Loucy (cell line): ENCODE measurements around the gene HSD11B1L.

Source experiments
- H2AFZ ChIP-seq: fragments of 200-600 bp; sonication (generic); 2 replicates; pipeline ENCODE4 v1.6.0; 2016; ENCODE audit warnings: antibody characterized with exemption, mild to moderate bottlenecking, low read length, moderate library complexity
- H3F3A ChIP-seq: fragments of 200-600 bp; 2 replicates; pipeline ENCODE4 v1.6.0; 2016; ENCODE audit warnings: antibody characterized with exemption, low read depth, mild to moderate bottlenecking
- H3K27me3 ChIP-seq: fragments of 200-600 bp; sonication (generic); 2 replicates; pipeline ENCODE4 v1.6.1; 2014; ENCODE audit warnings: low read length, mild to moderate bottlenecking; ENCODE audit not compliant: insufficient read depth, poor library complexity, severe bottlenecking
- H3K36me3 ChIP-seq: fragments of 200-600 bp; sonication (generic); 2 replicates; pipeline ENCODE4 v1.6.1; 2016; ENCODE audit warnings: low read length; ENCODE audit not compliant: insufficient read depth
- H3K4me1 ChIP-seq: fragments of 200-600 bp; sonication (generic); 2 replicates; pipeline ENCODE4 v1.5.1; 2014; ENCODE audit warnings: low read length, mild to moderate bottlenecking; ENCODE audit not compliant: insufficient read depth, poor library complexity, severe bottlenecking
- H3K4me2 ChIP-seq: fragments of 200-600 bp; sonication (generic); 2 replicates; pipeline ENCODE4 v1.6.0; 2014; ENCODE audit warnings: antibody characterized with exemption, low read length, low read depth, mild to moderate bottlenecking; ENCODE audit not compliant: poor library complexity, severe bottlenecking
- H3K4me3 ChIP-seq: fragments of 200-600 bp; sonication (generic); 2 replicates; pipeline ENCODE4 v1.5.1; 2014; ENCODE audit warnings: low read length, mild to moderate bottlenecking, mixed read lengths; ENCODE audit not compliant: poor library complexity, severe bottlenecking
- H3K79me2 ChIP-seq: fragments of 200-600 bp; sonication (generic); 2 replicates; pipeline ENCODE4 v1.6.1; 2014; ENCODE audit warnings: low read length; ENCODE audit not compliant: insufficient read depth
- H3K9ac ChIP-seq: fragments of 200-600 bp; sonication (generic); 2 replicates; pipeline ENCODE4 v1.6.0; 2014; ENCODE audit warnings: mild to moderate bottlenecking, low read depth, low read length, moderate library complexity; ENCODE audit not compliant: poor library complexity, severe bottlenecking
- H3K9me2 ChIP-seq: fragments of 200-600 bp; sonication (generic); replicated peaks from 2 replicates; pipeline ENCODE4 v1.6.1; 2016; ENCODE audit warnings: low read depth, low read length, mixed read lengths
- H3K9me3 ChIP-seq: fragments of 200-600 bp; sonication (generic); 2 replicates; pipeline ENCODE4 v1.6.1; 2014; ENCODE audit warnings: mild to moderate bottlenecking, antibody characterized with exemption, low read length, low read depth; ENCODE audit not compliant: insufficient read depth
- H4K20me1 ChIP-seq: fragments of 200-600 bp; sonication (generic); 2 replicates; pipeline ENCODE4 v1.6.0; 2014; ENCODE audit warnings: antibody characterized with exemption, low read length, mild to moderate bottlenecking; ENCODE audit not compliant: insufficient read depth, poor library complexity, severe bottlenecking
- CTCF ChIP-seq: fragments of 200-600 bp; sonication (generic); conservative IDR thresholded peaks from 2 replicates; pipeline ENCODE4 v1.5.1; 2014; ENCODE audit warnings: mild to moderate bottlenecking, antibody characterized with exemption, low read length
- EZH2phosphoT487 ChIP-seq: fragments of 200-600 bp; IDR thresholded peaks from 2 replicates; pipeline ENCODE4 v1.6.1; 2018; ENCODE audit warnings: antibody characterized with exemption, mild to moderate bottlenecking, moderate library complexity, borderline replicate concordance

HSD11B1L gene

DNA sequence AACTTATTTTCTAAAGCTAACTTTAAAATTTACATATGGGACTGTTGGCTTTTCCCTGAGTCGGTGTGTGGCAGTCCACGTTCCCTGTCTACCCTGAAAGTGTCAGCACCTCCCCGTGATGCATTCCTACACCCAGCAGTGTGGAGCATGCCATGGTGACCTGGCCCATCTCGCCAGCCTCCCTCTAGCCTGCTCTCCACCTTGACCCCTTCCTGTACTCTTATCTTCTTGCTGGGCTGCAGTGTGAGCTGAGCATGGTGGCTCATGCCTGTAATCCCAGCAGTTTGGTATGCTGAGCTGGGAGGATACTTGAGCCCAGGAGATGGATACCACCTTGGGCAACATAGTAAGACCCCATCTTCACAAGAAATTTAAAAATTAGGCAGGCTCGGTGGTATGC is 25.9 kb upstream of the HSD11B1L start:
- H3K79me2 ChIP-seq = no peaks in the 10 kb centered on the region

DNA sequence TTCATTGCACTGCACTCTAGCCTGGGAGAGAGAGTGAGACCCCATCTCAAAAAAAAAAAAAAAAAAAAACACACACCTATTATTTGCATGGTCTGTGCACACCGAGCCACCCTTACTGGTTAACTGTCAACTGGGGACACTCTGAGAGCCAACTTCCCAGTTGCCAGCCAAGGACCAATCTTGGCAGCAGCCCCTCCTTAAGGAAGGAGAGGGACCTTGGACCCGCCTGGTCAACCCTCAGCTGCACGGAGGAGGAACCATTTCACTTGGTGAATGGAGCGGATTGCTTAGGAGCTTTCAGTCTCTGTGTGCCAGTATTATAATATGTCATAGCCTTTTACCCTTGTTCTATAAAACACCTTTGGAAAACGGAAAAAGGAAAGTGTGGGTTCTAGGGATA is 25.4 kb upstream of the HSD11B1L start:
- no peaks in the 10 kb centered on the region for H3K9me2 ChIP-seq
- H3K27me3 ChIP-seq = no peaks in the 10 kb centered on the region
- no peaks in the 10 kb centered on the region for H3K4me1 ChIP-seq
- H3K36me3 ChIP-seq = peaks cover 89% of the 10 kb centered on the region
- no peaks in the 10 kb centered on the region for H3F3A ChIP-seq
- TF ChIP-seq CTCF = no peak
- TF ChIP-seq EZH2phosphoT487 = no peak
- H3K9ac ChIP-seq = no peak overlapping the region
- H3K79me2 ChIP-seq = no peaks in the 10 kb centered on the region
- H4K20me1 ChIP-seq = no peaks in the 10 kb centered on the region
- no peak overlapping the region for H3K4me2 ChIP-seq
- no peaks in the 10 kb centered on the region for H3K9me3 ChIP-seq
- no peak overlapping the region for H2AFZ ChIP-seq
- H3K4me3 ChIP-seq = no peak overlapping the region

More for the DNA sequence above, 25.9 kb upstream of the HSD11B1L start:
- Histone ChIP-seq H3K4me3 (no peak overlapping the region), H4K20me1 (no peaks in the 10 kb centered on the region), H3K36me3 (peaks cover 89% of the 10 kb centered on the region), H3K9ac (no peak overlapping the region), H3K9me2 (no peaks in the 10 kb centered on the region), H3F3A (no peaks in the 10 kb centered on the region), H3K27me3 (no peaks in the 10 kb centered on the region), H3K9me3 (no peaks in the 10 kb centered on the region), H3K4me2 (no peak overlapping the region), H2AFZ (no peak overlapping the region), H3K4me1 (no peaks in the 10 kb centered on the region)
- TF ChIP-seq EZH2phosphoT487 (no peak), CTCF (no peak)

- Histone ChIP-seq H3K4me3 (no peak overlapping the region), H3K27me3 (no peaks in the 10 kb centered on the region), H3K9ac (no peak overlapping the region), H3K79me2 (no peaks in the 10 kb centered on the region), H3F3A (no peaks in the 10 kb centered on the region), H4K20me1 (no peaks in the 10 kb centered on the region), H3K36me3 (peaks cover 88% of the 10 kb centered on the region), H3K9me2 (no peaks in the 10 kb centered on the region), H3K9me3 (no peaks in the 10 kb centered on the region), H3K4me1 (no peaks in the 10 kb centered on the region), H2AFZ (no peak overlapping the region), H3K4me2 (no peak overlapping the region)
- TF ChIP-seq CTCF = no peak
- TF ChIP-seq EZH2phosphoT487 = no peak
Measured at GRCh38 chr19:5661483-5661882, 19.3 kb upstream of the HSD11B1L start.
